Inflammatory macrophage treated with lipopolysaccharide for 1 hour (primary cell): ENCODE results near the gene CKAP4.
"Not testable (repeated sequence)": the region's sequence is repeated elsewhere in the genome, so short reads cannot be mapped to it uniquely, and the experiment has no call there.

ENCODE experiments used
- DNase-seq, 2 donors: peaks; one replicate each; pipeline ENCODE4 v3.0.0-alpha.2; 2020 to 2022

Gene CKAP4

GRCh38 chr12:106247674-106248311 lies at the start of gene CKAP4:
Gene CKAP4 (minus strand): TSS chr12:106248020. CDS start chr12:106247851, 169 bp downstream.
- DNase-seq = peak; percentile 66 to 72

- no peak for DNase-seq
These were observed 49.3 kb upstream of the CKAP4 start for GRCh38 chr12:106297075-106297474.

- no peak for DNase-seq
These were observed 48.5 kb upstream of the CKAP4 start for GRCh38 chr12:106296179-106296877.

- no peak for DNase-seq
These were observed 44.5 kb upstream of the CKAP4 start for GRCh38 chr12:106292339-106292738.

GRCh38 chr12:106291342-106291741 lies 43.5 kb upstream of the CKAP4 start:
- no peak for DNase-seq

GRCh38 chr12:106290666-106291065 lies 42.8 kb upstream of the CKAP4 start:
- DNase-seq = no peak

- no peak for DNase-seq
These were observed 41.4 kb upstream of the CKAP4 start for GRCh38 chr12:106289196-106289681.

GRCh38 chr12:106288494-106289195 lies 40.8 kb upstream of the CKAP4 start:
- DNase-seq = peak; percentile 82 to 83

GRCh38 chr12:106288101-106288493 lies 40.3 kb upstream of the CKAP4 start:
- no peak for DNase-seq

GRCh38 chr12:106287364-106287763 lies 39.5 kb upstream of the CKAP4 start:
- no peak for DNase-seq

- DNase-seq = not testable (repeated sequence)
These were observed 38.8 kb upstream of the CKAP4 start for GRCh38 chr12:106286576-106287162.

GRCh38 chr12:106285982-106286381 lies 38.2 kb upstream of the CKAP4 start:
- peak in 1 of 2 donors; percentile 28 for DNase-seq

- DNase-seq = no peak
These were observed 36.7 kb upstream of the CKAP4 start for GRCh38 chr12:106284358-106285105.

GRCh38 chr12:106282457-106283097 lies 34.8 kb upstream of the CKAP4 start:
- peak; percentile 71 to 80 for DNase-seq

GRCh38 chr12:106281804-106282203 lies 34.0 kb upstream of the CKAP4 start:
- peak; percentile 62 to 76 for DNase-seq

- no peak for DNase-seq
These were observed 33.4 kb upstream of the CKAP4 start for GRCh38 chr12:106281056-106281782.

GRCh38 chr12:106280106-106280505 lies 32.3 kb upstream of the CKAP4 start:
- no peak for DNase-seq

GRCh38 chr12:106276032-106276740 lies 28.4 kb upstream of the CKAP4 start:
- DNase-seq = no peak

GRCh38 chr12:106275458-106275857 lies 27.6 kb upstream of the CKAP4 start:
- no peak for DNase-seq

GRCh38 chr12:106274575-106275121 lies 26.8 kb upstream of the CKAP4 start:
- no peak for DNase-seq
